ENCODE measurements around the gene HAT1.
"Not testable (repeated sequence)": the region's sequence is repeated elsewhere in the genome, so short reads cannot be mapped to it uniquely, and the experiment has no call there.

Gene HAT1

GRCh38 chr2:171922230-171923022, at the start of gene HAT1:
Gene HAT1, plus strand, starts transcription at chr2:171922461. Its CDS starts 40 bp downstream, at chr2:171922501.
- DNase-seq = peak; percentile 99

GRCh38 chr2:171874517-171874916, 47.7 kb upstream of the HAT1 start:
- no peak for DNase-seq

GRCh38 chr2:171874963-171875362, 47.3 kb upstream of the HAT1 start:
- no peak for DNase-seq

GRCh38 chr2:171878481-171878993, 43.7 kb upstream of the HAT1 start:
- DNase-seq = peak; percentile 25

GRCh38 chr2:171879865-171880264, 42.4 kb upstream of the HAT1 start:
- DNase-seq = no peak

GRCh38 chr2:171880774-171881173, 41.5 kb upstream of the HAT1 start:
- no peak for DNase-seq

- DNase-seq = no peak
Measured at GRCh38 chr2:171882089-171882769, 40.0 kb upstream of the HAT1 start.

- no peak for DNase-seq
Measured at GRCh38 chr2:171883275-171883893, 38.9 kb upstream of the HAT1 start.

GRCh38 chr2:171889333-171889732, 32.9 kb upstream of the HAT1 start:
- no peak for DNase-seq

GRCh38 chr2:171889808-171890207, 32.5 kb upstream of the HAT1 start:
- DNase-seq = no peak

- peak; percentile 62 for DNase-seq
Measured at GRCh38 chr2:171893196-171893823, 29.0 kb upstream of the HAT1 start.

- peak; percentile 94 for DNase-seq
Measured at GRCh38 chr2:171893824-171894611, 28.2 kb upstream of the HAT1 start, which contains the start of gene SLC25A12. Gene SLC25A12, minus strand, starts transcription at chr2:171894244. Its CDS starts 30 bp downstream, at chr2:171894214.

- peak; percentile 11 for DNase-seq
Measured at GRCh38 chr2:171894612-171894947, 27.7 kb upstream of the HAT1 start.

- no peak for DNase-seq
Measured at GRCh38 chr2:171895786-171896185, 26.5 kb upstream of the HAT1 start.

GRCh38 chr2:171899623-171900282, 22.5 kb upstream of the HAT1 start:
- not testable (repeated sequence) for DNase-seq

- DNase-seq = no peak
Measured at GRCh38 chr2:171902840-171903420, 19.3 kb upstream of the HAT1 start.

- DNase-seq = no peak
Measured at GRCh38 chr2:171908235-171908634, 14.0 kb upstream of the HAT1 start.

GRCh38 chr2:171909266-171909665, 13.0 kb upstream of the HAT1 start:
- no peak for DNase-seq

GRCh38 chr2:171910494-171910893, 11.8 kb upstream of the HAT1 start:
- no peak for DNase-seq

- no peak for DNase-seq
Measured at GRCh38 chr2:171913517-171913916, 8.7 kb upstream of the HAT1 start.

GRCh38 chr2:171919453-171919852, 2.8 kb upstream of the HAT1 start:
- DNase-seq = no peak

GRCh38 chr2:171921970-171922229, 361 bp upstream of the HAT1 start:
- no peak for DNase-seq

All from hematopoietic multipotent progenitor cell treated with erythropoietin and hydrocortisone succinate and interleukin-3 and kit ligand, for 4 days (in vitro differentiated cells).